ENCODE data around the gene LRRC23. TPM values are rescaled to one million over a fixed set of nuclear protein-coding genes. Genes with fewer than 3 reads are reported as not detected.

LRRC23 gene
- total and polyA plus RNA-seq, 4 donors, result 13.5 to 25.5 (median 25.2) TPM

DNA sequence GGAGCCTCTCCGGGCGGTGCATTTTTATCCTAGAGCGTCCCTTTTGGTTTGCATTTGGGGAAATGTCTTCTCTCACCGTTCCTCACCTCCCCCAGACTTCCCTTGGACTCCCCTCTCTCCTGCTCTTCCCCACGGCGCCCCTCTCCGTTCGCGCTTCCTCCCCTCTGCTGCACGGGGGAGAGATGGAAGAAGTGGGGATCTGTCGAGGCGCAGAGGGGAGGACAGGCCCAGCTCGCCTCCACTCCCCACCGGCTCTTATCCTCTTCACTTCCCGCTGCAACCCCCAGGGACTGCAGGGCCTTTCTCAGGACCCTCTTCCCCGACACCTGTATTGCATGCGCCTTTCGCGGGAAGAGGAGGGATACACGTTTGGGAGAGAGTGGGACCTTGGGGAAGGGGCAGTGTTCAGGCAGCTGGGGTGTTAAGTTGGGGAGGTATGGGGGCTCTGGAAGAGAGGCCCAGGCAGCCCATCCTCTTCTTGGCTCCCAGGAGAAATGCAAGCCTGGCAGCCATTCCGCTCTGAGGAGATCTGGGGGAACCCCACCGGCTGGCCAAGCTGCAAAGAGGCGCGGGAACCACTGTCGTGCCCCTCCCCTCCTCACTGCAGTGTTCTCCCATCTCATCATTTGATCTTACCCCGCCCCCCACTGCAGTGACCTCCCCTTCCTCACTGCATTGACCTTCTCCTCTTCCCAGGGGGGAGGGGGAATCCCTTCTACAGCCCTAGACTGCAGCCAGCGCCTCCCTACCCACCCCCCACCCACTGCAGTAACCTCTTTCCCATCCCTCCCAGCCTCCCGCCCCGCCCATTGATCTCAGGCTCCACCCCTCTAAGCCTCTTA, 10.5 kb downstream of the LRRC23 start:
- Histone ChIP-seq H3K27ac (ENCODE audit: low read depth, low read length) (peak overlapping the region; percentile 26), H3K4me1 (ENCODE audit: control insufficient read depth, insufficient read depth, low read length) (peaks cover 48% of the 10 kb centered on the region), H3K27me3 (ENCODE audit: control insufficient read depth, insufficient read depth, low read length) (no peaks in the 10 kb centered on the region), H3K9me3 (ENCODE audit: control insufficient read depth, insufficient read depth, low read length) (no peaks in the 10 kb centered on the region), H3K36me3 (ENCODE audit: control insufficient read depth, insufficient read depth, low read length) (peaks cover 43% of the 10 kb centered on the region), H3K4me3 (ENCODE audit: low read depth, low read length) (peak overlapping the region; percentile 51)
- WGBS (ENCODE audit: insufficient coverage), result 8% methylated on average over 10 of the region's 29 CpGs
- peak in 2 of 6 donors; percentile 65 to 76 for DNase-seq (ENCODE audit: low read depth in 4 of 6, low spot score in 6 of 6)

DNA sequence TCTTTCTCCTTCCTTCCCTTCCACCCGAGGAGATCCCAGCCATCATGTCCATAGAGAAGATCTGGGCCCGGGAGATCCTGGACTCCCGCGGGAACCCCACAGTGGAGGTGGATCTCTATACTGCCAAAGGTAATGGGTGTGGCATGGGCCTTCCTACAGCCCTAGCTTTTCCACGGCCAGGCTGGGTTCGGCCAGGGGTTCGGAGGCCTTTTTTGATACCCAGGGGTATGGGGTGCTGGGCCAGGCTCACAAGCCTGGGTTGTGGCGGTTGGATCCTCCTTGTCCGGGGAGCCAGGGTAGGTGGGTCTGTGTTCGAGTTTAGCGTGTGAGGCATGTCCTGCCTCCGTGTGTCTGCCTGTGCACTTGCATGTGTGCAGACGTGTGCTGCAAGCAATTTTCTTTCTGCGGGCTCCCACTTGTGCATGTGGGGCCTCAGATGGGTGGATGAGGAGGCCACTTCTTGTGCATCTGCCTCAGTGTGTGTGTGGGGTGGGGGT, 11.2 kb downstream of the LRRC23 start:
- WGBS (ENCODE audit: insufficient coverage), result 83% methylated on average over 10 of the region's 14 CpGs
- H3K4me1 ChIP-seq (ENCODE audit: control insufficient read depth, insufficient read depth, low read length), result peaks cover 48% of the 10 kb centered on the region
- H3K36me3 ChIP-seq (ENCODE audit: control insufficient read depth, insufficient read depth, low read length), result peaks cover 44% of the 10 kb centered on the region
- H3K27ac ChIP-seq (ENCODE audit: low read depth, low read length), result no peak overlapping the region
- no peak for DNase-seq (ENCODE audit: low read depth in 4 of 6, low spot score in 6 of 6)
- peak overlapping the region; percentile 51 for H3K4me3 ChIP-seq (ENCODE audit: low read depth, low read length)
- H3K9me3 ChIP-seq (ENCODE audit: control insufficient read depth, insufficient read depth, low read length), result no peaks in the 10 kb centered on the region
- H3K27me3 ChIP-seq (ENCODE audit: control insufficient read depth, insufficient read depth, low read length), result no peaks in the 10 kb centered on the region

DNA sequence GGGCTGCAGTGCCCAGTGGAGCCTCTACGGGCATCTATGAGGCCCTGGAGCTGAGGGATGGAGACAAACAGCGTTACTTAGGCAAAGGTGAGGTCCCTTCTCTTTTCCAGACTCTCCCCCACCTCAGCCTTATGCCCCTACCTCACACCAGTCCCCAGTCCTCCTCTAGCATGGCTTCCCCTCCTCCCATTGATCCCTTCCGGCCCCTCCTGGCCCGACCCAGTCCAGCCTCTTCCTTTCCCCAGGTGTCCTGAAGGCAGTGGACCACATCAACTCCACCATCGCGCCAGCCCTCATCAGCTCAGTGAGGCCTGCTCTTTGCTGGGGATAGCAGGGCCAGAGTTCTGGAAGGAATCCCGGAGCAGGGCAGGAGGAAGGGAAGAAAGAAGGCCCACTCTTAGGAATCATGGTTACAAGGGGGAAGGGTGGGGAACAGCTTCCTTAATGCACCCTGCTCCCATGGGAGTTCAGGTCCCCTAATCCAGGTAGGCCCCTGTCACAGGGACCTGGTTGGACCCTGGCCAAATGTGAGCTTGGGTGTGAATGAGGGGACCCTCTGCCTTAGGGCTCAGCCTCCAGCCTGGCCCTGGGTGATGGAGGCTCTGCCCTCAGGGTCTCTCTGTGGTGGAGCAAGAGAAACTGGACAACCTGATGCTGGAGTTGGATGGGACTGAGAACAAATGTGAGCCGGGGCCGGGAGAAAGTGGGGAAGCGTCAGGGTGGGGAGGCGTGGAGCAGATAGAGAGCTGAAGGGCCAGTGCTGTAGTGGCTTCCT, 12.0 kb downstream of the LRRC23 start:
- 88% methylated on average over 9 of the region's 11 CpGs for WGBS (ENCODE audit: insufficient coverage)
- H3K27me3 ChIP-seq (ENCODE audit: control insufficient read depth, insufficient read depth, low read length), result no peaks in the 10 kb centered on the region
- peaks cover 48% of the 10 kb centered on the region for H3K4me1 ChIP-seq (ENCODE audit: control insufficient read depth, insufficient read depth, low read length)
- no peak overlapping the region for H3K27ac ChIP-seq (ENCODE audit: low read depth, low read length)
- no peak overlapping the region for H3K4me3 ChIP-seq (ENCODE audit: low read depth, low read length)
- no peaks in the 10 kb centered on the region for H3K9me3 ChIP-seq (ENCODE audit: control insufficient read depth, insufficient read depth, low read length)
- peaks cover 51% of the 10 kb centered on the region for H3K36me3 ChIP-seq (ENCODE audit: control insufficient read depth, insufficient read depth, low read length)
- no peak for DNase-seq (ENCODE audit: low read depth in 4 of 6, low spot score in 6 of 6)

DNA sequence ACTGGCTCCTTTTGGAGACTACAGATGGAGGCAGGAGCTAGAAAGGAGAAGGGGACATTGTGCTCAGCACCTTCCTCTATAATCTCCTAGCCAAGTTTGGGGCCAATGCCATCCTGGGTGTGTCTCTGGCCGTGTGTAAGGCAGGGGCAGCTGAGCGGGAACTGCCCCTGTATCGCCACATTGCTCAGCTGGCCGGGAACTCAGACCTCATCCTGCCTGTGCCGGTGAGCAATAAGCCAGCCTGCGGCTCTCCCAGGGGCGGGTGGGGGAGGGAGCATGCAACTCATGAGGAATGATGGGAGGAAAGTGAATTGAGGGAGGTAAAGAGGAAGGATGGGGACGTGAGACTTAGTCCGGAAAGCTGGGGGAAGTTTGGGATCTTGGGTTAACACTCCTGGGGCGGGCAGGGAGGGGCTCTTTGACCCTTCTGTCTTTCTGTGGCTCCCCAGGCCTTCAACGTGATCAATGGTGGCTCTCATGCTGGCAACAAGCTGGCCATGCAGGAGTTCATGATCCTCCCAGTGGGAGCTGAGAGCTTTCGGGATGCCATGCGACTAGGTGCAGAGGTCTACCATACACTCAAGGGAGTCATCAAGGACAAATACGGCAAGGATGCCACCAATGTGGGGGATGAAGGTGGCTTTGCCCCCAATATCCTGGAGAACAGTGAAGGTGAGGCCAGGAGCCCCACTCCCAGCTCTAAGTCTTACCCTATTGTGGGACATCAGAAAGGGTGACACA, 13.0 kb downstream of the LRRC23 start:
- no peaks in the 10 kb centered on the region for H3K9me3 ChIP-seq (ENCODE audit: control insufficient read depth, insufficient read depth, low read length)
- peak in 1 of 6 donors; percentile 0 for DNase-seq (ENCODE audit: low read depth in 4 of 6, low spot score in 6 of 6)
- no peak overlapping the region for H3K4me3 ChIP-seq (ENCODE audit: low read depth, low read length)
- 84% methylated on average over 13 of the region's 14 CpGs for WGBS (ENCODE audit: insufficient coverage)
- H3K27me3 ChIP-seq (ENCODE audit: control insufficient read depth, insufficient read depth, low read length), result no peaks in the 10 kb centered on the region
- no peak overlapping the region for H3K27ac ChIP-seq (ENCODE audit: low read depth, low read length)
- peaks cover 61% of the 10 kb centered on the region for H3K36me3 ChIP-seq (ENCODE audit: control insufficient read depth, insufficient read depth, low read length)
- H3K4me1 ChIP-seq (ENCODE audit: control insufficient read depth, insufficient read depth, low read length), result peaks cover 50% of the 10 kb centered on the region

DNA sequence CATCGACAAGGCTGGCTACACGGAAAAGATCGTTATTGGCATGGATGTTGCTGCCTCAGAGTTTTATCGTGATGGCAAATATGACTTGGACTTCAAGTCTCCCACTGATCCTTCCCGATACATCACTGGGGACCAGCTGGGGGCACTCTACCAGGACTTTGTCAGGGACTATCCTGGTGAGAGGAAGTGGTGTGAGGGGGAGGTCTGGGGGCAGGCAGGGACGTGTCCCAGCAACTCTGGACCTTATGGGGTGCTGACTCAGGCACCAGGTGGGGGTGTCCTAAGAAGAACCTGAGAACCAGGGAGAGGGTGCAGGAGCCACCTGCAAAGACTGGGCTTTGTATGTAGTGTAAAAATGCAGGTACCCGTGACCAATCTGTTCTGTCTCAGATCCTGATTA, 15.0 kb downstream of the LRRC23 start:
- Histone ChIP-seq H3K9me3 (ENCODE audit: control insufficient read depth, insufficient read depth, low read length) (no peaks in the 10 kb centered on the region), H3K27me3 (ENCODE audit: control insufficient read depth, insufficient read depth, low read length) (no peaks in the 10 kb centered on the region), H3K27ac (ENCODE audit: low read depth, low read length) (no peak overlapping the region), H3K4me1 (ENCODE audit: control insufficient read depth, insufficient read depth, low read length) (peaks cover 47% of the 10 kb centered on the region), H3K4me3 (ENCODE audit: low read depth, low read length) (no peak overlapping the region), H3K36me3 (ENCODE audit: control insufficient read depth, insufficient read depth, low read length) (peaks cover 70% of the 10 kb centered on the region)
- WGBS (ENCODE audit: insufficient coverage), result 62% methylated on average over 4 of the region's 7 CpGs
- DNase-seq (ENCODE audit: low read depth in 4 of 6, low spot score in 6 of 6), result no peak

DNA sequence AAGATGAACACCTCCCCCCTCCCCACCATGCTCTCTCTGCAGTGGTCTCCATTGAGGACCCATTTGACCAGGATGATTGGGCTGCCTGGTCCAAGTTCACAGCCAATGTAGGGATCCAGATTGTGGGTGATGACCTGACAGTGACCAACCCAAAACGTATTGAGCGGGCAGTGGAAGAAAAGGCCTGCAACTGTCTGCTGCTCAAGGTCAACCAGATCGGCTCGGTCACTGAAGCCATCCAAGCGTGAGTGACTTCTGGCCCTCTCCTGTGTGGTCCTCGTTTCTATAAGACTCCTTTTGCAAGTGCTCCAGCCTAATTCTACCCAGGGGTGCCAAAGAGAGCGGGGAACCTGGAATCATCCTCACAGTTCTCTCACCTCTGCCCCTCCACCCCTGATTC, 16.9 kb downstream of the LRRC23 start:
- 69% methylated on average over 6 of the region's 7 CpGs for WGBS (ENCODE audit: insufficient coverage)
- Histone ChIP-seq H3K4me3 (ENCODE audit: low read depth, low read length) (no peak overlapping the region), H3K4me1 (ENCODE audit: control insufficient read depth, insufficient read depth, low read length) (peaks cover 47% of the 10 kb centered on the region), H3K9me3 (ENCODE audit: control insufficient read depth, insufficient read depth, low read length) (no peaks in the 10 kb centered on the region), H3K27ac (ENCODE audit: low read depth, low read length) (no peak overlapping the region), H3K36me3 (ENCODE audit: control insufficient read depth, insufficient read depth, low read length) (peaks cover 62% of the 10 kb centered on the region), H3K27me3 (ENCODE audit: control insufficient read depth, insufficient read depth, low read length) (no peaks in the 10 kb centered on the region)
- DNase-seq (ENCODE audit: low read depth in 4 of 6, low spot score in 6 of 6), result no peak

DNA sequence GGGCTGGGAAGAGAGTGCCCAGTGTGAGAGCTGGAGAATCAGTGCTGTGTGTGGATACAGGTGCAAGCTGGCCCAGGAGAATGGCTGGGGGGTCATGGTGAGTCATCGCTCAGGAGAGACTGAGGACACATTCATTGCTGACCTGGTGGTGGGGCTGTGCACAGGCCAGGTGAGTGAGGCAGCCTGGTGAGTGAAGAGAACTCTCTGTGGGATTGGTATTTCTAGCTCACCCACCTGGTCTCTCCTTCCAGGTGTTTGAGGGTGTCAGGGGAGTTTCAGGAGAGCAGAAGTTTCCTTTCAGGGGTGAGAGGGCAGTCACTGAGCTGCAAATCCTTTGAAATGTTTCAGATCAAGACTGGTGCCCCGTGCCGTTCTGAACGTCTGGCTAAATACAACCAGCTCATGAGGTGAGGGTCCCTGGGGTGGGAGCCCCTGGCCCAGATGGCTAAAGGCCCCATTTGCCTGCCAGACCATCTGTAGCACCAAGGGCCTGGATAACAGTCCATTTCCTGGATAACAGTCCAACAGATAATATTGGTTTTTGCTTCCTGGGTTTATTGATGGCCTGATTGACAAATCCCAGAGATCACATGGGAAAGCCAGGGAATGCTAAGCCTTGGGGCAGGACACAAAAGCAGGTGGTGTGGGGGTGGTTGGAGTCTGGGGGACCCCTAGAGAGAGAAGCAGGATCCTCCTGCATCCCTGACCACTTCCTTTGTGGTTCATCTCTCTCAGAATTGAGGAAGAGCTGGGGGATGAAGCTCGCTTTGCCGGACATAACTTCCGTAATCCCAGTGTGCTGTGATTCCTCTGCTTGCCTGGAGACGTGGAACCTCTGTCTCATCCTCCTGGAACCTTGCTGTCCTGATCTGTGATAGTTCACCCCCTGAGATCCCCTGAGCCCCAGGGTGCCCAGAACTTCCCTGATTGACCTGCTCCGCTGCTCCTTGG, 17.6 kb downstream of the LRRC23 start:
- no peaks in the 10 kb centered on the region for H3K9me3 ChIP-seq (ENCODE audit: control insufficient read depth, insufficient read depth, low read length)
- H3K36me3 ChIP-seq (ENCODE audit: control insufficient read depth, insufficient read depth, low read length), result peaks cover 54% of the 10 kb centered on the region
- no peak for DNase-seq (ENCODE audit: low read depth in 4 of 6, low spot score in 6 of 6)
- no peak overlapping the region for H3K4me3 ChIP-seq (ENCODE audit: low read depth, low read length)
- peaks cover 47% of the 10 kb centered on the region for H3K4me1 ChIP-seq (ENCODE audit: control insufficient read depth, insufficient read depth, low read length)
- no peaks in the 10 kb centered on the region for H3K27me3 ChIP-seq (ENCODE audit: control insufficient read depth, insufficient read depth, low read length)
- no peak overlapping the region for H3K27ac ChIP-seq (ENCODE audit: low read depth, low read length)
- WGBS (ENCODE audit: insufficient coverage), result 82% methylated on average over 8 of the region's 9 CpGs

DNA sequence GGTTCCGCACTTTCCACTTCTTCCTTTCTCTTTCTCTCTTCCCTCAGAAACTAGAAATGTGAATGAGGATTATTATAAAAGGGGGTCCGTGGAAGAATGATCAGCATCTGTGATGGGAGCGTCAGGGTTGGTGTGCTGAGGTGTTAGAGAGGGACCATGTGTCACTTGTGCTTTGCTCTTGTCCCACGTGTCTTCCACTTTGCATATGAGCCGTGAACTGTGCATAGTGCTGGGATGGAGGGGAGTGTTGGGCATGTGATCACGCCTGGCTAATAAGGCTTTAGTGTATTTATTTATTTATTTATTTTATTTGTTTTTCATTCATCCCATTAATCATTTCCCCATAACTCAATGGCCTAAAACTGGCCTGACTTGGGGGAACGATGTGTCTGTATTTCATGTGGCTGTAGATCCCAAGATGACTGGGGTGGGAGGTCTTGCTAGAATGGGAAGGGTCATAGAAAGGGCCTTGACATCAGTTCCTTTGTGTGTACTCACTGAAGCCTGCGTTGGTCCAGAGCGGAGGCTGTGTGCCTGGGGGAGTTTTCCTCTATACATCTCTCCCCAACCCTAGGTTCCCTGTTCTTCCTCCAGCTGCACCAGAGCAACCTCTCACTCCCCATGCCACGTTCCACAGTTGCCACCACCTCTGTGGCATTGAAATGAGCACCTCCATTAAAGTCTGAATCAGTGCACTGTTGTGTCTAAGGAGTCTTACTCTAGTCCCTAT, 18.5 kb downstream of the LRRC23 start:
- H3K36me3 ChIP-seq (ENCODE audit: control insufficient read depth, insufficient read depth, low read length), result peaks cover 45% of the 10 kb centered on the region
- DNase-seq (ENCODE audit: low read depth in 4 of 6, low spot score in 6 of 6), result no peak
- H3K27me3 ChIP-seq (ENCODE audit: control insufficient read depth, insufficient read depth, low read length), result no peaks in the 10 kb centered on the region
- H3K27ac ChIP-seq (ENCODE audit: low read depth, low read length), result no peak overlapping the region
- H3K4me3 ChIP-seq (ENCODE audit: low read depth, low read length), result no peak overlapping the region
- H3K9me3 ChIP-seq (ENCODE audit: control insufficient read depth, insufficient read depth, low read length), result no peaks in the 10 kb centered on the region
- H3K4me1 ChIP-seq (ENCODE audit: control insufficient read depth, insufficient read depth, low read length), result peaks cover 47% of the 10 kb centered on the region
- WGBS (ENCODE audit: insufficient coverage), result 43% methylated on average over 3 of the region's 10 CpGs

All from spinal cord (tissue), 10 donors.